OCI-LY7 (cell line): ENCODE measurements around the gene INO80E. TPM values are rescaled to one million over a fixed set of nuclear protein-coding genes. Genes with fewer than 3 reads are reported as not detected.

ENCODE experiments used
- BruUV-seq: library from RNA; stranded (reverse); fragments of 400-500 nt; replicated peaks from 2 replicates; lab custom pipeline; 2021; lab: Mats Ljungman, UMichigan
- CTCF ChIA-PET: fragments of 300-600 bp; sonication (Branson Sonifier 250); formaldehyde crosslinking; loops from one replicate; lab custom pipeline; 2022; ENCODE audit warnings: antibody characterized with exemption; ENCODE audit not compliant: unreplicated experiment; lab: Charles Lee
- POLR2A ChIA-PET: fragments of 300-600 bp; sonication (Branson Sonifier 250); formaldehyde crosslinking; loops from one replicate; lab custom pipeline; 2022; ENCODE audit warnings: antibody characterized with exemption; lab: Charles Lee
- DNase-seq: peaks from one replicate; pipeline ENCODE4 v3.0.0-alpha.2; 2015; ENCODE audit warnings: low spot score
- H2AFZ ChIP-seq: fragments of 200-600 bp; sonication (generic), shearing (Covaris generic); 2 replicates; pipeline ENCODE4 v1.6.1; 2014; ENCODE audit warnings: mild to moderate bottlenecking, antibody characterized with exemption, low read length, moderate library complexity
- H3K27ac ChIP-seq: fragments of 200-600 bp; sonication (generic); 2 replicates; pipeline ENCODE4 v1.5.1; 2014; ENCODE audit warnings: mixed run types, low read depth, mild to moderate bottlenecking, moderate library complexity, low read length, inconsistent platforms; ENCODE audit not compliant: poor library complexity, severe bottlenecking
- H3K36me3 ChIP-seq: fragments of 200-600 bp; sonication (generic); 2 replicates; pipeline ENCODE4 v1.6.1; 2014; ENCODE audit warnings: mild to moderate bottlenecking, antibody characterized with exemption, low read length, moderate library complexity, mixed read lengths; ENCODE audit not compliant: insufficient read depth
- H3K4me1 ChIP-seq: fragments of 200-600 bp; sonication (generic); 2 replicates; pipeline ENCODE4 v1.5.1; 2014; ENCODE audit warnings: mild to moderate bottlenecking, low read length; ENCODE audit not compliant: insufficient read depth, poor library complexity, severe bottlenecking
- H3K4me2 ChIP-seq: fragments of 200-600 bp; sonication (generic); 2 replicates; pipeline ENCODE4 v1.6.1; 2014; ENCODE audit warnings: mild to moderate bottlenecking, low read length
- H3K4me3 ChIP-seq: fragments of 200-600 bp; sonication (generic); 2 replicates; pipeline ENCODE4 v1.5.1; 2014; ENCODE audit warnings: mild to moderate bottlenecking, low read depth, low read length; ENCODE audit not compliant: poor library complexity, severe bottlenecking
- H3K79me2 ChIP-seq: fragments of 200-600 bp; sonication (generic); 2 replicates; pipeline ENCODE4 v1.6.1; 2016; ENCODE audit warnings: low read depth, mild to moderate bottlenecking, low read length, moderate library complexity, mixed read lengths; ENCODE audit not compliant: insufficient read depth
- H3K9me2 ChIP-seq: fragments of 200-600 bp; sonication (generic); 2 replicates; pipeline ENCODE4 v1.6.1; 2016; ENCODE audit warnings: mild to moderate bottlenecking, low read length, mixed read lengths; ENCODE audit not compliant: insufficient read depth
- H3K9me3 ChIP-seq: fragments of 200-600 bp; sonication (generic); 2 replicates; pipeline ENCODE4 v1.6.1; 2014; ENCODE audit warnings: mild to moderate bottlenecking, mixed run types, low read length, mixed read lengths
- H4K20me1 ChIP-seq: fragments of 200-600 bp; sonication (generic); 2 replicates; pipeline ENCODE4 v1.6.1; 2014; ENCODE audit warnings: mild to moderate bottlenecking, antibody characterized with exemption, low read length, moderate library complexity, mixed read lengths; ENCODE audit not compliant: insufficient read depth
- CTCF ChIP-seq: fragments of 200-600 bp; sonication (generic); conservative IDR thresholded peaks from 2 replicates; pipeline ENCODE4 v1.5.1; 2014; ENCODE audit warnings: mild to moderate bottlenecking, antibody characterized with exemption, low read length, moderate library complexity, mixed read lengths
- EZH2phosphoT487 ChIP-seq: fragments of 200-600 bp; sonication (generic); IDR thresholded peaks from 2 replicates; pipeline ENCODE4 v1.6.1; 2018; ENCODE audit warnings: low read depth, borderline replicate concordance, mild to moderate bottlenecking, mixed run types, antibody characterized with exemption, low read length, moderate library complexity, mixed read lengths
- intact Hi-C: fragments of 100-400 bp; cut with micrococcal nuclease; formaldehyde crosslinking; loops from one replicate; pipeline ENCODE4 v1.10.0; 2022; ENCODE audit not compliant: unreplicated experiment
- total RNA-seq, 2 experiments: library from RNA; depleted of rRNA in 1 of 2; stranded (reverse); fragments of >200 nt in 1 of 2; shearing (Covaris generic) in 1 of 2; gene quantifications; 2 replicates each; pipeline ENCODE4 v1.2.3, GENCODE V29; 2014 to 2022

The INO80E gene
- total RNA-seq, 2 experiments from 2014 or later = 88.0 to 129 TPM

- no peak for DNase-seq
These were observed 14.2 kb downstream of the INO80E start for GRCh38 chr16:30009990-30010843.

GRCh38 chr16:30010844-30011713, 15.0 kb downstream of the INO80E start, which contains the start of gene DOC2A:
DOC2A (minus strand) TSS chr16:30011027; CDS start chr16:30010222, 805 bp downstream.
- intact Hi-C loops = no loop called here
- no peak within 1 kb of the TSS for H3K27ac ChIP-seq
- no peak for DNase-seq
- H3K9me3 ChIP-seq = no peaks in the 10 kb centered on the region
- H4K20me1 ChIP-seq = no peaks in the 10 kb centered on the region
- ChIA-PET POLR2A (no interaction called here), CTCF (interaction anchor here (1.1 kb wide), 1 partner anchor 21 kb away, joined by 15 read pairs; no protein-coding TSS in a partner anchor)
- no peaks in the 10 kb centered on the region for H3K9me2 ChIP-seq
- BruUV-seq = no TSS peak
- H3K4me2 ChIP-seq = peak within 1 kb of the TSS; percentile 52
- peaks cover 2% of the 10 kb centered on the region for H3K4me1 ChIP-seq
- peaks cover 4% of the 10 kb centered on the region; the same call in 1 of the 2 replicates for H3K36me3 ChIP-seq
- peak within 1 kb of the TSS; percentile 36 for H3K4me3 ChIP-seq
- no peaks in the 10 kb centered on the region for H3K79me2 ChIP-seq
- TF ChIP-seq CTCF (no peak), EZH2phosphoT487 (no peak)
- no peak within 1 kb of the TSS for H2AFZ ChIP-seq

More at GRCh38 chr16:30009990-30010843, 14.2 kb downstream of the INO80E start:
- CTCF ChIA-PET = no interaction called here
- Histone ChIP-seq H3K4me2 (peak overlapping the region; percentile 52; the same call in 1 of the 2 replicates), H3K9me2 (no peaks in the 10 kb centered on the region), H3K36me3 (peaks cover 10% of the 10 kb centered on the region; the same call in 1 of the 2 replicates), H3K4me1 (peaks cover 2% of the 10 kb centered on the region), H3K79me2 (no peaks in the 10 kb centered on the region), H3K4me3 (peak overlapping the region; percentile 34), H3K27ac (no peak overlapping the region), H4K20me1 (no peaks in the 10 kb centered on the region), H3K9me3 (no peaks in the 10 kb centered on the region), H2AFZ (no peak overlapping the region)
- no TSS peak for BruUV-seq
- POLR2A ChIA-PET = interaction anchor here (0.6 kb wide), 1 partner anchor 886 kb away, joined by 7 read pairs; no protein-coding TSS in a partner anchor
- TF ChIP-seq EZH2phosphoT487 (no peak), CTCF (no peak)
- intact Hi-C loops = no loop called here
